HG03520 (cell line): ENCODE data around the gene RBM38.

Experiments
- ATAC-seq: cut with Tn5 transposase; IDR thresholded peaks from one replicate; pipeline ENCODE4 v1.9.1; 2021; ENCODE audit warnings: mild to moderate bottlenecking, moderate library complexity; ENCODE audit not compliant: unreplicated experiment

Gene RBM38

GRCh38 chr20:57389695-57390603, 1.2 kb upstream of the RBM38 start:
- no peak for ATAC-seq

DNA sequence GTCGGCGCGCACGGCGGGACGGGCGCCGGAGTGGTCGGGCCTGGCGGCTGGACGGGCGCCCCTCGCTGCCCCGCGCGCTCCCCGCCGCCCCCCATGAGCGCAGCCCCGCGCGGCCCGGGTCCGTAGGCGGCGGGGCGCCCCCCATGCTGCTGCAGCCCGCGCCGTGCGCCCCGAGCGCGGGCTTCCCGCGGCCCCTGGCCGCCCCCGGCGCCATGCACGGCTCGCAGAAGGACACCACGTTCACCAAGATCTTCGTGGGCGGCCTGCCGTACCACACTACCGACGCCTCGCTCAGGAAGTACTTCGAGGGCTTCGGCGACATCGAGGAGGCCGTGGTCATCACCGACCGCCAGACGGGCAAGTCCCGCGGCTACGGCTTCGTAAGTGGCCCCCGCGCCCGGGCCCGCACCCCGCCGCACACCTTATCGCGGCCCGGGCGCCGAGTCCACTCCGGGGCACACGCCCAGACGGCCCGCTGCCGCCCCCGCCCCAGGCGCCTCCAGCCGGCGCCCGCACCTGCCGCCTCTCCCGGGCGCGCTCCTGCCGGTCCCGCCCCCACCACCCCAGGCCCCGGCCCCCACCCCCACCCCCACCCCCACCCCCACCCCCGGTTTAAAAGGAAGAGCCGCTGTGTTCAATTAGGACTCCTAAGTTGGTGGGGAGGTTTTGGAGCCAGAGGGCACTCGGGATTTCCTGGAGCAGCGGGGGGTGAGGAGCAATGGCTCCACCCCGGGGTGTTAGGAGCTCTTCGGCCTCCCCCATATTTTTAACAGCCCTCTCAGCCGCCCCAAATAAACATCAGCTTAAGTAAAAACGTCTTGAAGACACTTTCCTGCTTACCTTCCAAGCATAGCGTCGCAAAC, 474 bp downstream of the RBM38 start:
- peak; percentile 5 for ATAC-seq

- ATAC-seq = no peak
Measured at GRCh38 chr20:57392512-57393271, 1.5 kb downstream of the RBM38 start.

DNA sequence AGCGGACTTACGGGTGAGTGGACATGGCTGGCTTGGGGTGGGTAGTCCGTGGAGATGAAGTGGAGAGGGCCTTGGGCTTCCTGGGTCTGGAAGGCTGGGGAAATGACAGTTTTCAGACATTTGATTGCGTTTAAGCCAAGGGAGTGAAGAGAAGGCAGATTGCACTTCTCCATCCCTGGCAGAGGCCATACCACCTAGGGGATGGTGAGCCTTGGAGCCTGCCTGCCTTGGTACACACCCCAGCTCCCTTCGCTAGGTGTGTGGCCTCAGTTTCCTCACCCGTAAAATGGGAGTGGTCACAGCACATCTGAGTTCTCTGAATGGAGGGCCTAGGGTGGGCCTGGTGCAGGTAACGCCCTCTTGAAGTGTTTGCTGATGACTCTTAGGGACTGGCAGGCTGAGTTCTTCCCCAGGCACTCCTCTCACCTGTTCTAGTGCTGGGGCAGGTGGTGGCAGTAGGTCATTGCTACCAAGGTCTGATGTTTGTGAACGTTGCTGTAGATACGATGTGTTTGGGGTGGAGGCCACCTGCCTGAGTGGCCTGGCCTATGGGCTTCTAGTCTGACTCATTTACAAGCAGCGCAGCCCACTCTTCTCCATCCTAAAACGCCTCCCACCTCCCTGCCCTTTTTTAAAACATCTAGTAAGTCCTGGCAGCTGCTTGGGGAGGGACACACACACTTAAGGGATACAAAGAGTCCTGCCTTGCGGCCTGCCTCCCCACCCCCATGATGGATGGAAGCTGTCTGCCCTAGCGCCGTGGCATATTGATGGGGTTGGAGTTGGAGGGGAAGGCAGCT, 2.3 kb downstream of the RBM38 start:
- no peak for ATAC-seq

GRCh38 chr20:57394121-57395082, 3.2 kb downstream of the RBM38 start:
- ATAC-seq = no peak

DNA sequence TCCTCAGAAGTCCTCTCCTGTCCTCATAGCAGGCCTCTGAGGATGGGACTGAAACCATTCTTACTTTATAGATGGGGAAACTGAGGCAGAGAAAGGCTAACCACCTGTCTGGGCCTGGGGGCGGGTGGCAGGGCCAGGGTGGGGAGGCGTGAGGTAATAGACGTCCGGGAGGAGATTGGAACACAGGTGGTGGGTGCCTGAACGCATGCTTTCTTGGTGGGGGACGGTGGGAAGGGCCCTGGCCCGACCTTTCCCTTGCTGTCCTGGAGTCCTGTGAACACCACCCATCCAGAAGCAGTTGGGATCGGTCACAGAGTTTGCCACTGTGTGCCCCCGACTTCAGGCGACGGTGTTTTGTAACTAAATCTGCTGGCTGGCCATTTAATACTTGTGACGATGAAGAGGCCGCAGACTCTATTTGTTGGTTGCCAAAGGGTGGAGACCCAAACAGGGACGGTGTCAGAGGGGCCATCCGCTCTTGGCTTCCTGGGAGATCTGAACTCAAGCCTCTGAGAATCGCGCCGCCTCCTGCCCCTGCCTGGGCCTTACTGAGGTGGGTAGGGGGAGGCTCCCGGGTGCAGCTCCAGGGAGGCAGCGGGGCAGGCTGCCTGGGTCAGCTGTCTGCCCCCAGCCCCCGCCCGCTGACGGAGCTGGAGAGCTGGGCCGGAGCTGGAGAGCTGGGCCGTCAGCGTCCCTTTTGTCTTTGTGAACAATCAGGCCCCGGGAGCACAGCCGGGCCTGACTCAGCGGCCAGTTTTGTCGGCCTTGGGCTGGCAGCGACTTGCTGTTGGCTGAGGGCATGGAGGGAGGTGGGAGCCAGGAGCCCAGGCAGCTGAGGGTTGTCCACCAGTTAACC, 4.1 kb downstream of the RBM38 start:
- ATAC-seq = no peak

DNA sequence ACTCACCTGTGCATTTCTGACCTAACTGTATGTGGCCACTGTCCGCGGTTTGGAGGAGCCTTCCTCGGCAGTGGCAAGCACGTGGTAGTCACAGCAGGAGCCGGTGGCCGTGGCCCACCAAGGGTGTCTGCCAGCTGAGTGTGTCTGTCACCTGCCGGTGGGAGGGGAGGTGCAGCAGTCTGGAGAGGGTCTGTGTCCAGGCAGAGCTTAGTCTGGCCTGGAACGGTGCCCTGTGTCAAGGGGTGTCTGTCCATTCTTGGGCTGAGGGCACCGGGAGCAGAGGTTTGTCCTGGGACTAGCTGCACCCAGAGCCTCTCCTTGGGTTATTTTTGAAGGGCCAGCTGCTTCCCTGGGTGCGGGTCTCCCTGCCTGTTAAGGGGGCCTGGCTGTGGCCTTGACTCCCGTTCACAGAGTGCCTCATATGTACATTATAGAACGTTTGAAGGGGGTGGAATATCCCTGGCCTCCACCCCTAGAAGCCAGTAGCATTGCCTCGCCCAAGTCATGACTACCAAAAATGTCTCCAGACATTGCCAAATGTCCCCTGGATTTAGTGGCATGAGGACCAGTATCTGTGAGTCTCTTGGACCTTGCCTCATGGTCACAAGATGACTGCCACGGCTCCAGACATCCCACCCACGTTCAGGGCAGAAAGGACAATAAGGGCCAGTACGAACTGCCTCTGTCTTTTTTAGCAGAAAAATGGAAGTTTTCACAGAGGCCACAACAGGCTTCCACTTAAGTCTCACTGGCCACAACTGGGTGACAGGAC, 5.2 kb downstream of the RBM38 start:
- no peak for ATAC-seq

DNA sequence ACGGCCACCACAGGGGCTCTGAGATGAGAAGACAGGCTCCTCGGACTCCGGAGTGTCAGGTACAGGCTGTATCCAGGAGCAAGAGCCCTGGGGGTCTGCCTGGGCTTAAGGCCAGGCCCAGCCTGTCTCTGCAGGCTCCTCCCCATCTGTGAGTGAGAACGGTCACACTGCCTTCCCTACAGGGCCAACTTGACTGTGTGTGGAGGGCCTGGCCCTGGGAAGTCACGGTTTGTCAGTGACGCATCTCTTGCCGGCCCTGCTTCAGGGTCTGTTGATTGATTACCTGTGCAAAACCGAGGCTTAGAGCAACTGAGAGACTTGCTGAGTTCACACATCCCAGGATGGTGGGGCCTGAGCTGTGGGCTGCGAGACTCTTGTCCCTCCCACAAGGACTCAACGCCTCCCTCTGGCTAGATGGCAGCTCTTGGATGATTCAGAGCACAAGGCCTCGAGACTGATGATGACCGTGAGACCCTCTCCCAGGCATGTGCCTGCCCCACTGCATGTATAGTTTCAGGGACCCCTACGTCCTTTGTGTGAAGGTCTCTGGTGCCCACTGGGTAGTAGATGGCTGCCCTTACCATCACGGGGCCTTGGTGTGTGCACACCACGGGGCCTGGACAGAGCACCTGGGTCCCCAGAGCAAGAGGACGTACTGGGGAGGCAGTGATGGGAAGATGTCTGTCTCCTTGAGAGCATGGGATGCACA, 5.9 kb downstream of the RBM38 start:
- no peak for ATAC-seq

DNA sequence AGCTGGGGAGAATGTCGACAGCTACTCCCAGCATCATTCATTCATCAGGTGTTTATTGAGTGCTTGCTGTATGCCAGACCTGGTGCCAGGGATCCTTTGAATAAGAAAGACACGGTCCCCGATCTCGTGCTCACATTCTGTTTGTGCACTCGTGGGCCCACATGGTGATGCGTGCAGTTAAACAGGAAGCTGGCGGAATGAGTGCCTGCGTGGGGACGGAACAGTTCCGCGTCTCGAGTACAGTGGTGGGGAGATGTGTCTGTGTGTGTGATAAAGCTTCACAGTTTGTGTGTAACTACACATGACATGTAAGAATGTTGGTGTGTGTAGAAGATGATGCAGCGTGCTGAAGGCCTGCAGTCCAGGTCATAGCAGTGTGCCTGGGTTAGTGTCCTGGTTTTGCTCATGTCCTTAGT, 6.5 kb downstream of the RBM38 start:
- peak; percentile 5 for ATAC-seq

- ATAC-seq = peak; percentile 55
Measured at GRCh38 chr20:57398231-57398821, 7.1 kb downstream of the RBM38 start.

DNA sequence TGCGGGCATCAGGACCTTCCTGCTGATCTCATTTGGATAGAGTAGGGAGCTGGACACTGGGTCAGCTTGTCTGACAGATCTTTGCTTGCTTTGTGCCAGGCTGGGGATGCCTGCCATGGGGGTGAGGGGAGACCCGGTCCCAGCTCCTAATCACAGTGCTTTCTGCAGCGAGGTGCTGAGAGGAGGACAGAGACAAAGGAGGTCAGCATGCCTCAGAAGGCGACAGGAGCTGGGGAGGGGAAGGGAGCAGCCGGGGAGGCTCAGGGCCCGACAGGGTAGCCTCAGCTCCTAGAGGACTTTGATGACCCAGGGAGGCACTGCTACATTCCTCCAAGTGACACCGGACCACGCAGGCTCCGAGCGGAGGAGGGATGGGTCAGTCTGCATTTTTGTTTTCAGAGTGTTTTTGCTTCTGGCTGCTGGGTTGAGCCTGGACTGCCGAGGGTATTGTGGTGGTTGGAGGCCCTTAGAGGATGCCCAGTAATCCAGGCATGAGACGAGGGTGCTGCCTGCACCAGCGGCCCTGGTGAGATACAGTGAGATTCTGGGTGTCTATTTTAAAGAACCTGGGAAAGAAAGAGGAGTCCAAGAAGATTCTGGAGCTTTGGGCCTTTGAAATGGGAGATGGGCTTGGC, 7.8 kb downstream of the RBM38 start:
- no peak for ATAC-seq

GRCh38 chr20:57399587-57400155, 8.5 kb downstream of the RBM38 start:
- peak; percentile 29 for ATAC-seq

- ATAC-seq = no peak
Measured at GRCh38 chr20:57400231-57400701, 9.1 kb downstream of the RBM38 start.

- no peak for ATAC-seq
Measured at GRCh38 chr20:57400821-57401564, 9.8 kb downstream of the RBM38 start.

GRCh38 chr20:57401565-57401918, 10.3 kb downstream of the RBM38 start:
- no peak for ATAC-seq
